Activated T-cell treated with anti-CD3 and anti-CD28 coated beads for 4 hours (primary cell): Measurements from ENCODE around the gene CETN1.

ENCODE experiments used
- DNase-seq: peaks from one replicate; pipeline ENCODE4 v3.0.0-alpha.2; 2020

Gene CETN1

DNA sequence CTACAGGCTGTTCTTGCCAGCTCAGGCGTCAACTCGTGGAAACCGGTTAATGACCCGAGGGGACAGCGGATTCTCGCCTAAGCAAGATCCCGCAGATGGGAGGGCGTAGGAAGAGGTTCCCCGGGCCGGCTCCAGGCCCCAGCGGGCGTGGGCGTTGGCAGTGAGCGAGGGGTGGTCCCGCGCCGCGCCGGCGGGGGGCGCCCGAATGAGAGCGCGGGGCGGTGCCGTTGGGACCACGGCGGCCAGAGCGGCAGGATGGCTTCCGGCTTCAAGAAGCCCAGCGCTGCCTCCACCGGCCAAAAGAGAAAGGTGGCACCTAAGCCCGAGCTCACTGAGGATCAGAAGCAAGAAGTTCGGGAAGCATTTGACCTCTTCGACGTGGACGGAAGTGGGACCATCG, at the start of gene CETN1:
CETN1 (plus strand) TSS at position 227 of the 400 bp plus-strand sequence; CDS start at position 256, 29 bp downstream.
- no peak for DNase-seq

DNA sequence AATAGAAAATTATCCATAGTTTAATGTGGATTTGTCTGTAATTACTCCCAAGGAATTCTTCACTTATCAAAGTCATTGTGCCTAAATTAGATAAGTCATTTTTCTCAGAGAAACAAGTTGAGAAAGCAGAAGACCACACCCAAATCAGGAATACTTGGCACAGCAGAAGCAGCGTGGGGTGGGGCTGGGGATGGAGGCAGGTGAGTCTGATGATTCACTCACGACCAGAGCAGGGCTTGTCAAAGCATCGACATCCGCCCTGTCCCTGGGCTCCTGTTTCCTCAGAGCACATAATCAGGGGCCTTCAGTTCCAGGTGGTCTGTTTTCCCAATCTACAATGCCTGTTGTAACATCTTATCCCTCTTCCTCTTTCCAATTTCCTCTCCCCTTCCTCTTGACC, 48.2 kb upstream of the CETN1 start:
- no peak for DNase-seq

DNA sequence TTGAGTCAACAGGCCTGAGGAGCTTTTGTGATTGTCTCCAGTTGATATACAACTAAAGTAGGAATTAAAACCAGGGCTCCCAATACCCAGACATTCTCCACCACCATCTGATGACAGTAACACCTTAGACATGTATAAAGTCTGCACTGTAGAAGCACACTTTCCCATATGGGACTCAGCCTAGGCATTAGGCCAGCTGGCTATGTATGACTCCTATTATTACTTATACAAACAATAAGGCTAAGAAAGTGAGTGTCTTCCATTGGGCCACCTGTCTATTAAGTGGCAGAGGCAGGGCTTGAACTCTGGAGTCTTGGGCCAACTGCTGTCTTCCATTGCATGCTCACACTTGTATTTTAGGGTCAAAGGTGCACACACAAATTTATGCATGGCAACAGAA, 47.5 kb upstream of the CETN1 start:
- no peak for DNase-seq

DNA sequence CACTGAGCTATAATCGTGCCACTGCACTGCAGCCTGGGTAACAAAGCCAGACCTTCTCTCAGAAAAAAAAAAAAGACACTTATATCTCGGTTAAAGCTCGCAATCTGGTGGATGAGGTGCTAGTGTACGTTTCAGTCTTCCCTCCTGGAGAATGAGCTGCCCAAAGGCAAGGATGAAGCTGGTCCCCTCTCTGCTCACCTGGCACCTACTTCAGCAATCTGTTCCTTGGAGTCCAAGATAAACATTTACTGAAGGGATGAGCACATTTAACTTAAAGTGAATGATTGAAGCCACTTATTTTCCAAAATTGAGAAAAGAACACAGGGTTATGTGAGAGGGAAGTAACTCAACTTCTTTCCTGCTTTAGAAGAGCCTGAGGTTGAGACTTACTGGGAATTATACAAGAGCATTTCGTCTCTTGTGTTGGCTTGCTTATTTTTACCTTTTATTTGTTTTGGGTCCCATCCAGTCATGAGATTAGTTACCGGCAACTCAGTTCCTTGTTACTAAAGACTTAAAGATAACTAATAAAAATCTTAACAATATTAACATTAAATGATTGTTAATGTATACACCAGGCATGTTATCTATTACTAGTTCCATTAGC, 46.1 kb upstream of the CETN1 start:
- DNase-seq: no peak

DNA sequence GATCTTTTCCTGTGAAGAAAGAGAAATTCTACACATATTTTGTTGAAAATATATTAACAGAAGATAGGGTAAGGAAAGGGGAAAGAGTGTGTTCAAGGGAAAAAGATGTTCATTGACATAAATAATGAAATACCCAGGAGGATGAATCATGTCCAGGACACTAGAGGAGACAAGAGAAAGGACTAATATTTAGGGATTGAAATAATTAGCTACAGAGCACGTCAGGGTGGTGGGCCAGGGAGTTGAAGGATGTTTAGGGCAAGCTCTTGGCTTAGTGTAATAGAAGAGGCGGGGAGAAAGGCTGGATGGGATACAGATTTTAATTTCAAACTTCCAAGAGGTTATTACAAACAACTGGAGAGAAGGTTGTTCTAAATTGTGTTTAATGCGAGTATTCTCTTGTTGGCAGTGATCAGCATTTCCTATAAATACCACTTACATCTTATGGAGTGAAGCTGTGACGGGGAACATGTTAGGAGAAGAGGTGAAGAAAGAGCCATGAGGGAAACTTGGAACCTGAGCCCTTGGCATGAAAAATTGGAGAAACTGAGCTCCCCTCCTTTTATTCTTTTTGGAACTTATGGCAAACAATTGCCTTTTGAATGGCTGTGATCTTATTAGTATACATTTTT, 36.6 kb upstream of the CETN1 start:
- no peak for DNase-seq

DNA sequence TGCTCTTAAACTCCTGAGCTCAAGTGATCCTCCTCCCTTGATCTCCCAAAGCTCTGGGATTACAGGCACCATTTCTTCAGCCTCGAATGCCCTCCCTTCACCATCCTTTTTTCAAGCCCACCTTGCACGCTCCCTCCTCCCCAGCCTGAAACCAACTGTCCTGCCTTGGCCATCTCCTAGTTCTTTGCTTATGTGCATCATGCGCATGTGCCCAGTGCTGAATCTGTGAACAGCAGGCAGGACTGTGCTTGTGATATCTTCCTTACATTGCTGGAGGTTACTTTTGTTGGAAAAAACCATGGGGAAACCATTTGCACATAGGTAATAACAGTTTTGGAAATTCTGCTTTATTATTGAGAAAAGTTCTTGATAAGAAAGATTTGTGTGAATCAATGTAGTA, 30.2 kb upstream of the CETN1 start:
- no peak for DNase-seq

DNA sequence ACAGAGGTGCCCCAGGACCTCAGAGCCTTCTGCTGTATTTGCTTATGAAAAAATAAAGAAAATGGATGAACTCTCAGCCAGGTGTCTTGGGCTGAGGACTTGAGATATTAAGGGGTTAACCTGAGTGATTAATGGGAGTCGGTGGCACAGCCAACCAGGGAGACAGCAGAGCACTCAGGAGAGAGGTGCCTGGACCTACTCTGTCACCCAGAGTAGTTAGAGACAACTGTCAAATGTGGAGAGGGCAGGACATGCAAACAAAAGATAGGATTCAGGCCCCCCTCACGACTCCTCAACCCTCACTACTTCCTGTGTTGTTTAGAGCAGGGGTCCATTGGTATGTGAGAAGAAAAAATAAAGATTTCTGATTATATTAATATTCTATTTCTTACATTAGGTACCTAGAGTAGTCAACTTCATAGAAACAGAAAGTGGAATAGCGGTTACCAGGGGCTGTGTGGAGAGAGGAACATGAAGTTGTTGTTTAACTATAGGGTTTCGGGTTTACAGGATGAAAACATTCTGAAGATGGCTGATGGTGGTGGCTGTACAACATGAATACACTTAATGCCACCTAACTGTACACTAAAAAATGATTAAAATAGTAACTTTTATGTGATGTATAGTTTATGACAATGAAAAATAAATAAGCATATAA, 28.6 kb upstream of the CETN1 start:
- no peak for DNase-seq

DNA sequence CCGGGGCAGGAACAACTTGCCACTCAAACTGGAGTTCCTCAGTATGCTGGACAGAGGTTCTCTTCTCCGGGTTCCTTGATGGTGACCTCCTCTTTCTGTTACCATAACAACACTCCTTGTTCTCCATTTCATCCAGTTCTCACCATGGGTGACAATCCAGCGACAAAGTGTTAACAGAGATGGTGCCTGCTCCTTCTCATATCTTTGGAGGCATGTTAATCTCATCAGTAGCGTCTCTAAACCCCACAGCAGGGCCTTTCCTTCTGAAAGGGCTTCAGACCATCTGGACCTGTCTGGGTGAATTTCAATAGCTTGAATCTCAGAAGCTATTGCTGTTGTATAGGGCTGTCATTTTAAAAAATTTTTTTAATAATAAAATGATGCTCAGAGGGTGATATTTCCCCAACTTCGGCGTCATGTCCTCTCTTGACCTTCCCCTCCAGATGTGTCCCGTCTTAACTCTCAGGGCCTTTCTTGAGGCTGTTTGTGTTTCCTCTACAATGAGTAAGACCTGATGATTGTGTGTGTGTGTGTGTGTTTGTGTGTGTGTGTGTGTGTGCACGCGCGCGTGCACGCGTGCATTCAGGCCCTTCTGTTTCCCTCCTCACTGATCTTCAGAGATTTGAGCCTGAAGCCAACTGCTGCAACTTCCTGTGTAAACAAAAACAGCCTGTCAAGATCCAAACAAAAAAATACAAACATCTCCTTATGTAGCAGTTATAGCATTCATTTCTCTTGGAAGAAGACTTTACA, 24.3 kb upstream of the CETN1 start:
- DNase-seq: no peak

DNA sequence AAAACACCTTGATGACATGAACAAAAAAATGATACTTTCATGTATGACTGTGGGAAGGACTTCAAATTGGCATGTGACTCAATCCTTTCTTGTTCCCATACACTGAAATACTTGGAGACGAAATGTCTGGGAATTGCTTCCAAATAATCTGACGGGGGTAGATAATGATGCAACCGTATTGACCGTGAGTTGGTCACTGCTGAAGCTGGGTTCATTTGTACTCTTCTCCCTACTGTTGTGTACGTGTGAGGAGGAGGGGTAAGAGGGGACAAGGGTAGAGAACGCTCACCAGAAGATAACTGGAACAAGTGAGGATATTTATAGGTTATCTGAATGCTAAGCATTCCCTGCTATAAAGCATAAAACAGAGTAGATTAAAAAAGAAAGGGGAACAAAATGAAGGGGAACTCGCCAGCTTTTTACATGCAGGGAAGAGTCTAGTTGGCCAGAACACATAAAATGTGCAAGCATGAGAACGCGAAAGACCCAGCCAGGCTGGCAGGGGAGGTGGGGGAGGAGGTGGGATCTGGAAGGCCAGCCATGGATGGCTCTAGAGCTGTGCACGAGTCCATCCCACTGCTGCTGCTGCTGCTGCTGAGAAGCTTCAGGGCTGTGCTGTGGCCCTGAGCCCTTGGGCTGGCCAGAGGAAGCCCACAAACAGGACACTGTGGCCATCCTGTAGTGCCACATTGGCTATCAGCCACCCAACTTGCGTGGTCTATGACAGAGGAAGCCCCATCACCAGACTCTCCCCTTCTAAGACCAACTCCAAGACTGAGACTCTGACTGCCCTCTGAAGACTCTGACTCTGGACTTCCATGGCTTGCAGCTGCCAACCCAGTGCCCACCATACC, 15.2 kb upstream of the CETN1 start:
- DNase-seq: no peak

DNA sequence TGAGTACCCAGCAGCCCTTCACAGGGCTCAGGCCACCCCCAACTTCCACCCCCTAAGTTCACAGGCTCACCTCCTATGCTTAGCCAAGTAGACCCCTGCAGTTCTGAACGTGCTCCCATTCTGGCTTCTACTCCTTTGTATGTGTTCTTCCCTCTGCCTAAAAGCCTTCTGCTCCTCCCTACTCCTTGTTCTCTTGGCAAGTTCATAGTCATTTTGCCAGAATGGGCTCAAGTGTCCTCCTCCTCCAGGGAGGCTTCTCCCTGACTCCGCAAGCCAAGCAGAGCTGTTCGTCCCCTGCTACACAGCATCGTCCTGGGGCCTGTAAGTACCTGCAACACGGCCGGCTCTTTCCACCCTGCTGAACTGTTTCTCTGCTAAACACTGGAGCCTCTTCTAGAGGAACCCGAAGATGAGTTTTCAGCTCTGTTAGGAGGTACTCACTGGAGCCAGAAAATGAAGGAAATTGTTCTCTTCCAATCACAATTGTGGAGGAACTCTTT, 14.6 kb upstream of the CETN1 start:
- no peak for DNase-seq

DNA sequence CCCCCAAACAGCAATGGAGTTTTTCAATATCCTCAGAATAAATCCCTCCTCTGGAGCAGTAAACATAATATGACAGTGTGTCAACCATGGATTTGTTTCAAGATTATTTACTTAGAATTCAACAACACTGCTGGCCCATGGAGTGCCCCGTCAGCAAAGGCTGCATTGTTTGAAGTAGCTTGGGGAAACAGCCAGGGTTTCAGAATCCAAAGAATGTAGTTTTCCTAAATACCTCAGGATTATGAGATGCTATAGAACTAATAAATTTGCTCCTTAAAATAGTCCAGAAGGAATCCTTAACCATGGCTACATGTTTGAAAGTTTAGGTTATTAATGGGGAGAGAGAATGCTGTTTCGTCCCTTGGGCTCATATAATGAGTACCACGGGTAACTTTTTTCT, 13.1 kb upstream of the CETN1 start:
- no peak for DNase-seq

DNA sequence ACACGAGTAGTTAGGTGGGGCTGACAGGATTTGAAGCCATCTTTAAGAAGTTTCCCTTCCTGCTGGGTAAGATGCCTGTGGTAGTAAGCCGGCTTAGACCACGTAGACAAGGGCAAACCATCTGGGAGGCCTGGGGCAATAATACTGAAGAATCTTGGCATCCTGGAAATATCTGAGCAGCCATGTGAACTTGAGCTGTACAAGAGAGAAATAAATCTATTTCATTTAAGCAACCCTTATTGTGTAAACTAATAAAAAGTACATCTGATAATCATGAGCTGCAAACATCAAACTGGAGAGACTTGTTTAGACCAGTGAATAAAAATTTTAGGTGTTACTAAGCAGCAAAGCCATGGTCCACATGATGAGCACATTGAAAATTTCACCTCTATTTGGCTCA, 11.4 kb upstream of the CETN1 start:
- DNase-seq: no peak

DNA sequence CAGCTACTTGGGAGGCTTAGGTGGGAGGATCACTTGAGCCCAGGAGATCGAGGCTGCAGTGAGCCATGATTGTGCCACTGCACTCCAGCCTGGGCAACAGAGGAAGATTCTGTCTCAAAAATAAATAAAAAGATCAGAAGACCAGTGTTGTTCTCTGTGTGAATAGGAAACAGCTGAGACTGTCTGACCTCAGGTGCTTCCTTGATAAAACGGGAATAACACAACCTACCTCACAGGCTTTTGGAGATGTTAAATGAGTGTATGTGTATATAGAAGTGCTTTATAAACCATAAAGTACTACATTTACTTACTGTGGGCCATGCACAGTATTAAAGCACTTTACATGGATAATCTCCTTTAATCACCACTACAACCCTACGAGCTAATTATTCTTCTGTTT, 9.9 kb upstream of the CETN1 start:
- no peak for DNase-seq

DNA sequence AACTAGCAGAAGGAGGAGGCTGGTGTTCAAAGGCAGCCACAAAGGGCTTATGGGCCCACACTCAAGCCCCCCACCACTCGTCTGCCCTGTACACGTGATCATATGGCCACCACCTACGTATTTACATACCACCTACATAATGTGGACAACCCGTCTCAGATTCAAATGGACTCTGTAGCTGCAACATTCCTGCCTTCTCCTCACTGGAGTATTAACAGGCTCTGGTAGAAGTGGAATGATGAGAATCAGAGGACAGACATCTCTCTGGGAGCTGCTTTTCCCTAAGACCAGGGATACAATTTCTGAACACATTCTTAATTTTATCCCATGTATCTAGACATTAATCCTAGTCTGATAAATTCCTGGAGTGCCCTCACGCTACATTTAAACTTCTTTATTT, 9.5 kb upstream of the CETN1 start:
- no peak for DNase-seq

DNA sequence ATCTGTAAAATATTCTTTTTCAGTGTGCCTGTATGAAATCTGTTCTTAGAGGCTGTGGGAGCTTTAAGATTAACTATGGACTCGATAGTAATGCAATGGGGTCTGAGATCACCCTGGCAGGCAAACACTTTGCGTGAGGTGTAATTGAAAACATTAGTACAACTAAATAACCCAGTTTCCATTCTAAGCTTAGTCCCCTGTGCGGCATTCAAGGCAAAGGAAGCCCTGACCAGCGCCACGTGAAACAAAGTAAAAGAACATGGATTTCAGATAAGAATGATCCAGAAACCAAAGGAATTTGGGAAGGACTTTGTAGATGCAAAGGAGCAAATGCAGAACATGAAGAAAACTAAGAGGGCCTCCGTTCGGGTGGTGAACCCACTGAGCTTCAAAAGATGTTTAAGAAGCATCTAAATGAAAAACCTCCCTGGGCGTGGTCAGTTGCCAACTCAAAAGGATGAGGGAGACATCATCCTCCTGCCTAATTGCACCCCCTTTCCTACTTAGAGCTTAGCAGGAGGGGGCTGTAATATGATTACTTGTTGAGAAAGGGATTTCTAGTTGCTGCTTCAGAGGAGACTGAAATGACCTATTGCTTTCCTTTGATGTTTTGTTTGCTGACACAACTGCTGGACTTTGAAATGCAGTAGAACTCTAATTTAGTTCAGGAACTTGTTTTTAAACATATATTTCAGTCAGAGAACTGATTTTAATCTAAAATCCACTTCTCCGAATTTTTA, 7.9 kb upstream of the CETN1 start:
- DNase-seq: no peak

DNA sequence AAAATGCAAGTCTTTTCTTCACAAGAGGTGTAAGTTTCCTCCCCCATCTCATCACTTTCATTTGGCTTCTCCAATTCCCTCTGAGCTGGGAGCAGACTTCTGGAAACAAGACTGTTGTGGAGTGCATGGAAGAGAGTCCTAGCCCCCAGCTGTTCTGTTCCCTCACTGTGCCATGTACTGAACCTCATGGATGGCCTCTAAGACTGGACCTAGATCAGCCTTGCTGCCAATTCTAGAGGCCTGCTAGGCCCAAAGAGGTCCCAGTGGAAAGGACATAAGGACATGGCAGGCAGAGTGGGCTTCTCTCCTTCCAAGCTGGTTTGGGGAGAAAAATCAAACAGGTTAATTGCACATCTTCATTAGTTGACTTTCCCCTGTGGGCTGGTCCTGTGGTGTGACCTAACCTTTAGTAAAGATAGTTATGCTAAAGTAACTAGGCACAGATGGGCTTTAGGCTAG, 7.3 kb upstream of the CETN1 start:
- DNase-seq: no peak

DNA sequence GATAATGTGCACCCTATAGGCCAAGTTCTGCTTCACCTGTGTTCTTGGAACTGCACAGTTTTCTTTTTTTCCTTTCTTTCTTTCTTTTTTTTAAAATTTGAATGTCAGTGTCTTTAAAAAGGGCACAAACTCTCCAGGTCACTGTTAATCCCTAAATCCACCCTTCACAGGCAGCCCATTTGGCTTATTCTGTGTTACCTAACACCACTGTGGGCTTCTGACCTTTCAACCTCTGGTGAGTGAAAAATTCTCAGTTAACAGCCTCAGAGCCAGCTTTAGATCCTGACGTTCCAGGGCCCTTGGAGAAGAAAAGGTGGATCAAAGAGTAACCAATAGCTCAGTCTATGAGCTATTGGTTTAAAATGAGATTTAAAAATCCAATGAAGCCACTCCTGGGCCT, 6.8 kb upstream of the CETN1 start:
- no peak for DNase-seq

DNA sequence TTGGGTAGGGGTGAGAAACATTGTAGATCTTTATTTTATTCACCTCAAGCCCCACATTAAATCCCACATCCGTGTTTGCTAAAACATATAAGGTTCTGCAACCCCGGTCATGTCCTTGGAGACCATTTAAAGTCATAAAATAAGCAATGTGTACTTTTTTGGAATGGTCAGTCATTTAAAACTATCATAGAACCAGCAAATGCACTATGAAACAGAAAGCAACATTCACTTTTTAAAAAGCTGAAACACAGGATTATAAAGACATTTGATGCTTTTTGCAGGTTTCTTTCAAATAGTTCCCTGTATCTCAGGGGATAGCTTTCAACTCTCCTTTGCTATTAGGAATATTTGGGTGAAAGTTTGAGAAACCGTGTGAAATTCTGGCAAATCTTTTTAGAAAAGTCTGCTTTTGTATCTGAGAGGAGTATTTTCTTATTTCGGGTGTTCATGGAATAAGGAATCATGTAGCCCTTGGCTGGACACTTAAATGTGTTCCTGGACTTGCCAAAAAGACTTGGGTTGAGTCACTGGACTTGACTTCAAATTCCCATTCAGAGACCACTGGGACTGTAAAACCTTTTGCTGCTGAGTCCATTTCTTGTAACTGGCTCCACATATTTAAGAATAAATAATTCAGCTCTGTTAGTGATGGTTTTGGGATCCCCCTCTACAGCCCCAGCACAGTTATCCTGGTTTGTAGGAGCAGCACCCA, 5.9 kb upstream of the CETN1 start:
- no peak for DNase-seq

DNA sequence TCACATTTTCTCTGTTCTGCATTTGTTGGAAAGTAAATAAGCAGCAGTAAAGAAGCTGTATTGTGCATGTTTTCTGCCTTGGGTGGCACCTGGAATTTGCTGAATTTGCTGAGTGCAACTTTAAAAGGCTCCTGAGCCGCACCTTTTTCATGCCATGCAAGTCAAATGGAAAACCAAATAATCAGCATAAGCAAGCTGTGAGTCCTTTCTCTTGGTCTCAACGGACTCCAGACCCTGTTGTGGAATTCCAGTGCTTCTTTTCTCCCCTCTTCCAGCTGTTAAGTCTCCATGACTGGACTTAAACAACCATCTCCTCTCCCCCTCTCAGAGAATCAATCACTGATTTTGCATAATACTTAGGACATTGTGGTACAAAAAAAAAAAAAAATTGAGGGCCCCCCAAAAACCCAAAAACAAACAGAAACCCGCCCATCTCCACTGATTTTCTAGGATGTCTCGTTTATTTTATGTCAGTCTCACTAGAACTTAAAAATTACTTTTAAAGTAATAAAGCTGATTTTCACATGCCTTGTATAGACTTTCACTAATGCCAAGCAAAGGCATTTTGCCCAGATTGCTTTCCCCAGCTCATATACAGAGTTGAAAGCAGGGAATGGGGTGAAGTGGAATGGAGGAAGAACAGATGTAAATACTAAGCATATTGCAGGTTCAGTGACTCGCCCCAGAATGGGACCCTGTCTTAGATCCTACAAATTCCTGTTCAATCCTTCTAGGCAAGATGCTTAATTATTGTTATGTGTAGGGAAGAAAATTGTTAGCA, 5.1 kb upstream of the CETN1 start:
- no peak for DNase-seq

DNA sequence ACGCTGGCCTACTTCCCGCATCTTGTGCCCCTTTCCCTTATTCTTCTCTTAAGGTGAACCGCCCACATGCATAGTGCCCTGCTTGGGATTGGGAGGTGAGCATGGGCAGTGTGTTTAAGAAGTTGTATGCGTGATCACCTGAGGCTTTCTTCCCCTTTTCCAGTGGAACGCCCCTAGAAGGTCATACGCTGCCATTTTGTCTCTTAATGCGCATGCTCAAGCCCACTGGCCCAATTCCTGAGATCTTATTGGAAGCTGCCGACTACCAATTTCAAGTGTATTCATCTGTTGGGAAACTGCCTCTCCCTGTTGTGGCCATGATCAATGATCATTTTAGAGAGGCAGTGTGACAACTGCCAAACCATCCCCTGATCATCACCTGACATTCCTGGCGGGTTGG, 3.3 kb upstream of the CETN1 start:
- no peak for DNase-seq
